SK-N-SH (cell line): ENCODE results near the gene SPECC1L. TPM values are rescaled to one million over a fixed set of nuclear protein-coding genes. Genes with fewer than 3 reads are reported as not detected.
A peak's percentile ranks its signal among the peaks of the same experiment; 100 is the strongest.

Experiments used
- CTCF ChIA-PET: fragments of 300-600, 350-600 bp; formaldehyde crosslinking; extraction: SDS; loops from one replicate; lab custom pipeline; 2021; lab: Yijun Ruan, JAX
- POLR2A ChIA-PET: fragments of 350-600 bp; sonication (Branson Sonifier 250); formaldehyde crosslinking; extraction: SDS; loops from one replicate; lab custom pipeline; 2020; ENCODE audit warnings: antibody characterized with exemption, inconsistent platforms; lab: Yijun Ruan, JAX
- DNase-seq: peaks from one replicate; pipeline ENCODE4 v3.0.0; 2012
- H2AFZ ChIP-seq: fragments of 200-600 bp; sonication (generic); 2 replicates; pipeline ENCODE4 v1.8.1; 2016; ENCODE audit warnings: antibody characterized with exemption, mild to moderate bottlenecking, low read depth
- H3F3A ChIP-seq: fragments of 200-600 bp; sonication (generic); replicated peaks from 2 replicates; pipeline ENCODE3; 2016; ENCODE audit warnings: antibody characterized with exemption, mild to moderate bottlenecking; ENCODE audit not compliant: insufficient read depth
- H3K27ac ChIP-seq, 2 experiments: fragments of 200-500 bp in 1 of 2; fragments of 200-600 bp in 1 of 2; sonication (Bioruptor generic) in 1 of 2; sonication (generic), shearing (Covaris generic) in 1 of 2; 2 replicates each; pipeline versions ENCODE4 v1.5.1 to v1.6.1; 2014 to 2016; ENCODE audit warnings: low read depth in 2 of 2, inconsistent platforms in 1 of 2, low read length in 1 of 2, mild to moderate bottlenecking in 1 of 2, mixed read lengths in 1 of 2
- H3K27me3 ChIP-seq: fragments of 200-600 bp; sonication (generic), shearing (Covaris generic); 2 replicates; pipeline ENCODE4 v1.6.1; 2016; ENCODE audit warnings: mixed run types; ENCODE audit not compliant: insufficient read depth
- H3K36me3 ChIP-seq, 2 experiments: fragments of 200-500 bp in 1 of 2; fragments of 200-600 bp in 1 of 2; sonication (Bioruptor generic) in 1 of 2; sonication (generic) in 1 of 2; replicated peaks in 1 of 2; 2 replicates each; pipeline versions ENCODE3 to v1.5.1; 2014 to 2016; ENCODE audit warnings: low read length in 1 of 2, mild to moderate bottlenecking in 1 of 2; ENCODE audit not compliant: insufficient read depth in 2 of 2, control insufficient read depth in 1 of 2
- H3K4me1 ChIP-seq, 2 experiments: fragments of 200-500 bp in 1 of 2; fragments of 200-600 bp in 1 of 2; sonication (Bioruptor generic) in 1 of 2; sonication (generic), shearing (Covaris generic) in 1 of 2; 2 replicates each; pipeline versions ENCODE4 v1.5.1 to v1.6.1; 2014 to 2016; ENCODE audit warnings: low read depth in 1 of 2, low read length in 1 of 2, mixed run types in 1 of 2; ENCODE audit not compliant: insufficient read depth in 2 of 2, control insufficient read depth in 1 of 2
- H3K4me2 ChIP-seq: fragments of 200-600 bp; sonication (generic), shearing (Covaris generic); 2 replicates; pipeline ENCODE4 v1.6.1; 2017; ENCODE audit warnings: mixed run types
- H3K4me3 ChIP-seq, 2 experiments: fragments of 200-500 bp in 1 of 2; fragments of 200-600 bp in 1 of 2; sonication (Bioruptor generic) in 1 of 2; sonication (generic), shearing (Covaris generic) in 1 of 2; 2 replicates each; pipeline versions ENCODE4 v1.5.1 to v1.8.1; 2014 to 2016; ENCODE audit warnings: low read depth in 2 of 2, inconsistent platforms in 1 of 2, low read length in 1 of 2, mild to moderate bottlenecking in 1 of 2, mixed read lengths in 1 of 2, moderate library complexity in 1 of 2
- H3K79me2 ChIP-seq: fragments of 200-600 bp; sonication (generic); 2 replicates; pipeline ENCODE4 v1.8.1; 2017; ENCODE audit warnings: mild to moderate bottlenecking; ENCODE audit not compliant: insufficient read depth
- H3K9ac ChIP-seq: fragments of 200-600 bp; sonication (generic); 2 replicates; pipeline ENCODE4 v1.6.1; 2017; ENCODE audit warnings: mixed run types
- H3K9me2 ChIP-seq: fragments of 200-600 bp; sonication (generic); 2 replicates; pipeline ENCODE4 v1.6.1; 2017; ENCODE audit warnings: mixed run types
- H3K9me3 ChIP-seq: fragments of 200-600 bp; sonication (generic); 2 replicates; pipeline ENCODE4 v1.6.1; 2017; ENCODE audit warnings: mixed run types, mild to moderate bottlenecking, moderate library complexity
- H4K20me1 ChIP-seq: fragments of 200-600 bp; sonication (generic); 2 replicates; pipeline ENCODE4 v1.6.1; 2017; ENCODE audit warnings: mild to moderate bottlenecking, mixed run types; ENCODE audit not compliant: insufficient read depth
- ELF1 ChIP-seq: IDR thresholded peaks from 2 replicates; pipeline ENCODE4 v1.4.0; 2012
- EP300 ChIP-seq, 2 experiments: IDR thresholded peaks; 2 replicates each; pipeline versions ENCODE4 v1.4.0 to v1.6.1; 2012; ENCODE audit warnings: borderline replicate concordance in 1 of 2, low read depth in 1 of 2, low read length in 1 of 2
- EZH2phosphoT487 ChIP-seq: fragments of 200-600 bp; sonication (generic); IDR thresholded peaks from 2 replicates; pipeline ENCODE4 v1.6.1; 2017; ENCODE audit warnings: low read depth, mixed run types, mild to moderate bottlenecking, antibody characterized with exemption, moderate library complexity, borderline replicate concordance
- FOXJ3 ChIP-seq: sonication (generic); formaldehyde crosslinking; IDR thresholded peaks from 2 replicates; pipeline ENCODE4 v1.5.1; 2020; ENCODE audit warnings: mild to moderate bottlenecking, missing genetic modification reagents
- JUND ChIP-seq: IDR thresholded peaks from 2 replicates; pipeline ENCODE4 v1.4.0; 2012
- NFIC ChIP-seq: IDR thresholded peaks from 2 replicates; pipeline ENCODE4 v1.4.0; 2012; ENCODE audit warnings: borderline replicate concordance
- NRF1 ChIP-seq: IDR thresholded peaks from 2 replicates; pipeline ENCODE4 v1.6.1; 2012; ENCODE audit warnings: low read depth, mild to moderate bottlenecking, low read length
- RAD21 ChIP-seq: IDR thresholded peaks from 2 replicates; pipeline ENCODE4 v1.6.1; 2012; ENCODE audit warnings: mild to moderate bottlenecking, low read length
- REST ChIP-seq: IDR thresholded peaks from 2 replicates; pipeline ENCODE4 v1.6.1; 2012; ENCODE audit warnings: mild to moderate bottlenecking, low read depth, low read length, moderate library complexity
- RFX5 ChIP-seq: IDR thresholded peaks from 2 replicates; pipeline ENCODE4 v1.6.1; 2012; ENCODE audit warnings: mild to moderate bottlenecking, improper control_type of control experiment, low read length
- RXRA ChIP-seq: IDR thresholded peaks from 2 replicates; pipeline ENCODE4 v1.4.0; 2012; ENCODE audit warnings: low read depth, mild to moderate bottlenecking, borderline replicate concordance
- SIN3A ChIP-seq: IDR thresholded peaks from 2 replicates; pipeline ENCODE4 v1.6.1; 2012; ENCODE audit warnings: low read depth, mild to moderate bottlenecking, low read length, moderate library complexity, borderline replicate concordance
- TAF1 ChIP-seq: IDR thresholded peaks from 2 replicates; pipeline ENCODE4 v1.6.1; 2012; ENCODE audit warnings: low read depth, mild to moderate bottlenecking, low read length, moderate library complexity, borderline replicate concordance
- TCF12 ChIP-seq: IDR thresholded peaks from 2 replicates; pipeline ENCODE4 v1.4.0; 2012
- TEAD4 ChIP-seq: IDR thresholded peaks from 2 replicates; pipeline ENCODE4 v1.4.0; 2012; ENCODE audit warnings: mild to moderate bottlenecking, borderline replicate concordance; ENCODE audit not compliant: insufficient read depth
- YY1 ChIP-seq: IDR thresholded peaks from 2 replicates; pipeline ENCODE4 v1.4.0; 2012; ENCODE audit warnings: low read depth, mild to moderate bottlenecking
- ZBTB33 ChIP-seq: IDR thresholded peaks from 2 replicates; pipeline ENCODE4 v1.4.0; 2012; ENCODE audit warnings: low read depth, borderline replicate concordance
- WGBS: methylation state at CpG from one replicate; pipeline ENCODE4 v1.1.6; 2017; ENCODE audit warnings: low lambda C conversion rate; 5-methylcytosine and 5-hydroxymethylcytosine counted together
- polyA plus RNA-seq, 3 experiments: library from polyadenylated mRNA; depleted of rRNA; stranded (reverse); fragments of >200 nt; gene quantifications; 2 replicates each; pipeline ENCODE4 v1.2.3, GENCODE V29; 2012

Gene SPECC1L
- polyA plus RNA-seq, 1 of the 3 experiments (the other 2 are of a cell fraction) = 22.9 TPM

- no peak overlapping the region for H2AFZ ChIP-seq
- no peaks in the 10 kb centered on the region for H3K9me3 ChIP-seq
- no peak overlapping the region for H3K9ac ChIP-seq
- peaks cover 0 to 2% of the 10 kb centered on the region in 2 experiments for H3K36me3 ChIP-seq
- H3K4me3 ChIP-seq = no peak overlapping the region
- H3F3A ChIP-seq = no peaks in the 10 kb centered on the region
- no peaks in the 10 kb centered on the region for H4K20me1 ChIP-seq
- no peaks in the 10 kb centered on the region for H3K79me2 ChIP-seq
- no peak for TF ChIP-seq ZBTB33
- TF ChIP-seq RFX5 = no peak
- no peak for TF ChIP-seq RXRA
- TF ChIP-seq NRF1 = no peak
- no peak for TF ChIP-seq JUND
- no peak for TF ChIP-seq ELF1
- TF ChIP-seq TCF12 = no peak
- TF ChIP-seq TAF1 = no peak
- peak; percentile 19; the same call in 1 of the 2 replicates for TF ChIP-seq RAD21
- TF ChIP-seq NFIC = no peak
- no peak for TF ChIP-seq TEAD4
- TF ChIP-seq YY1 = no peak
- TF ChIP-seq REST = no peak
- no peak for TF ChIP-seq SIN3A
- TF ChIP-seq EP300 (IDR thresholded peaks at IDR 0.05; ENCODE audit: borderline replicate concordance in 1 of 2, low read depth in 1 of 2, low read length in 1 of 2) = peak in 1 of 2 experiments; percentile 80; a peak in 2 of 4 replicates
- TF ChIP-seq EZH2phosphoT487 = no peak
- TF ChIP-seq FOXJ3 = no peak
- H3K27me3 ChIP-seq = no peaks in the 10 kb centered on the region
- no peaks in the 10 kb centered on the region for H3K9me2 ChIP-seq
- ChIA-PET CTCF (interaction anchor here (1.0 to 2.3 kb wide), 5 partner anchors 11 to 77 kb away, joined by 3 to 7 read pairs (median 4); no protein-coding TSS in a partner anchor), POLR2A (interaction anchor here (0.7 to 1.1 kb wide), 2 partner anchors 38 to 450 kb away, joined by 3 read pairs; no protein-coding TSS in a partner anchor)
- 78% methylated on average over 6 of the region's 12 CpGs for WGBS
- H3K27ac ChIP-seq = peak overlapping the region in 1 of 2 experiments; percentile 97; a peak in 2 of 4 replicates
- H3K4me2 ChIP-seq = peak overlapping the region; percentile 47; the same call in 1 of the 2 replicates
- peak; percentile 61 for DNase-seq
- peaks cover 20 to 84% of the 10 kb centered on the region in 2 experiments for H3K4me1 ChIP-seq
Measured at GRCh38 chr22:24444729-24445466, 174.3 kb downstream of the SPECC1L start.
